ENCODE data around the gene JADE1. TPM values are rescaled to one million over a fixed set of nuclear protein-coding genes. Genes with fewer than 3 reads are reported as not detected.

JADE1 gene
- total RNA-seq, 2 experiments from 2014 or later, result 25.5 to 28.4 TPM

- no peak for ATAC-seq
- H3K4me3 Mint-ChIP-seq, result no peak overlapping the region
- H3K4me1 Mint-ChIP-seq, result peaks cover 5% of the 10 kb centered on the region
- peak overlapping the region; percentile 55 for H3K27ac Mint-ChIP-seq
- intact Hi-C loops (cut with DNase I, micrococcal nuclease), result no loop called here
- ChIA-PET CTCF (no interaction called here), POLR2A (no interaction called here)
- H3K9me3 Mint-ChIP-seq (ENCODE audit: low read depth), result no peaks in the 10 kb centered on the region
- peaks cover 66% of the 10 kb centered on the region for H3K36me3 Mint-ChIP-seq (ENCODE audit: low read depth)
- H3K27me3 Mint-ChIP-seq, result no peaks in the 10 kb centered on the region
- no peak for DNase-seq
Measured at GRCh38 chr4:128847082-128847724, 37.7 kb downstream of the JADE1 start.

DNA sequence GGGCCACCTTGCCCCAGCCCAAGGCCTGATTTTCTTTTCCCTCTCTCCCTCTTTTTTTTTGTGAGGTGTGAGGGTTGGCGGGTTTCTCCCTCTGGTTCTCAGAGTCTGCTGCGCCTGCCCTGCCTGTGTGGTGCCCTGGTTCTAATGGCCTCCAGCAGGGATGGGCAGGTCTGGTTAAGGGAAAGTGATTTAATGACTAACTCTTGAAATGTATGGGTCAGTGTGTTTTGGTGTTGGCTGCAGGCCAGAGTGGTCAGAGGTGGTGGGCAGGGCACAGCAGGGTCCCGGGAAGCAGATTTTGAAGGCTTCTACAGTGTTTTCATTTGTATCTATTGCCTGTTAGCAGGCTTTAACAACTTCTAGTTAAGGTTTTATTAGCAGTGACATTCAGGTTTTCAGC is 39.0 kb downstream of the JADE1 start:
- POLR2A ChIA-PET, result no interaction called here
- CTCF ChIA-PET, result no interaction called here
- no peaks in the 10 kb centered on the region for H3K9me3 Mint-ChIP-seq (ENCODE audit: low read depth)
- H3K36me3 Mint-ChIP-seq (ENCODE audit: low read depth), result peaks cover 72% of the 10 kb centered on the region
- DNase-seq (no peak), ATAC-seq (no peak)
- no peaks in the 10 kb centered on the region for H3K27me3 Mint-ChIP-seq
- peaks cover 12% of the 10 kb centered on the region for H3K4me1 Mint-ChIP-seq
- intact Hi-C loops (cut with DNase I, micrococcal nuclease), result no loop called here
- no peak overlapping the region for H3K4me3 Mint-ChIP-seq
- H3K27ac Mint-ChIP-seq, result peak overlapping the region; percentile 49

DNA sequence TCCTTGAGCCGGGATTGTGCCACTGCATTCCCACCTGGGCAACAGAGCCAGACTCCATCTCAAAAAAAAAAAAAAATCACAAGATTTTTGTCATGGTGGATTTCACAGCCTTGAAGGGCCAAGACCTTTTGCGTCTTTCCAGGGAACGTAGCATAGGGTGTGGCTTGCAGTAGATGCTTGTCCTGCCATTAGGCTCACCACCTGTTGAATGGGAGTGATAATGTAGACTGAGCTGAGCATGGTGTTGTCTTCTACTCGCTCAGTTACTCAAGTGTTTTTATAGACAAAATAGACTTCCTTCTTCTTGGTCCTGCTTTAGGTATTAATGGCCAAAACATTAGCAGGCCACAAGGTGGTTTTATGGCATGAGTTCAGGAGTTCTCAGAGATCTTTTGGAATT is 40.8 kb downstream of the JADE1 start:
- no peak for DNase-seq
- no peaks in the 10 kb centered on the region for H3K27me3 Mint-ChIP-seq
- no peak for ATAC-seq
- H3K36me3 Mint-ChIP-seq (ENCODE audit: low read depth), result peaks cover 64% of the 10 kb centered on the region
- peaks cover 24% of the 10 kb centered on the region for H3K4me1 Mint-ChIP-seq
- no peak overlapping the region for H3K27ac Mint-ChIP-seq
- intact Hi-C loops (cut with DNase I, micrococcal nuclease), result no loop called here
- H3K9me3 Mint-ChIP-seq (ENCODE audit: low read depth), result no peaks in the 10 kb centered on the region
- H3K4me3 Mint-ChIP-seq, result no peak overlapping the region
- ChIA-PET POLR2A (no interaction called here), CTCF (interaction anchor here (0.6 to 1.4 kb wide), 2 partner anchors 12 to 378 kb away, joined by 3 read pairs; no protein-coding TSS in a partner anchor)

GRCh38 chr4:128853741-128854140 is 44.2 kb downstream of the JADE1 start:
- Mint-ChIP-seq H3K9me3 (ENCODE audit: low read depth) (no peaks in the 10 kb centered on the region), H3K36me3 (ENCODE audit: low read depth) (peaks cover 65% of the 10 kb centered on the region), H3K27ac (peak overlapping the region; percentile 49), H3K4me3 (no peak overlapping the region), H3K27me3 (no peaks in the 10 kb centered on the region), H3K4me1 (peaks cover 19% of the 10 kb centered on the region)
- ChIA-PET CTCF (interaction anchor here (2.0 kb wide), 1 partner anchor 10 kb away, joined by 5 read pairs; no protein-coding TSS in a partner anchor), POLR2A (no interaction called here)
- ATAC-seq (no peak), DNase-seq (no peak)
- intact Hi-C loops (cut with DNase I, micrococcal nuclease), result no loop called here

DNA sequence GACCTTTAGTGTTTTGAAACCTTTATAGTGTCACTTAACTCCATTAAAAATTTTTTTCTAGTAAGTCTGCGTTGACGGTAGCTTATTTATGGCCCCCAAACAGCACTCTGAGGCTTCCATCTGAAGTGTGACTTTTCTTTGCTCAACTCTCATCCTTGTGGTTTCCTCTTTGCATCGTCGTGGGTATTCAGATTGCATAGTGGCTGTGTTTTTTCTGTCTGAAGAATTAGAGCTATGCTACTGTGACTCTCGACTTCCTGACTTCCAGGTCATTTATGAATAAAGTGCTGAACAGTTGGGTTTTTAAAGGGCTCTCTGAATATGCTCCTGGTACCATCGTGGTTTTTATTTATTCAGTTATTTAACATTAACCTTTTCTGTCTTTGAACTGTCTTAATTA is 44.9 kb downstream of the JADE1 start:
- Mint-ChIP-seq H3K36me3 (ENCODE audit: low read depth) (peaks cover 66% of the 10 kb centered on the region), H3K4me1 (peaks cover 25% of the 10 kb centered on the region), H3K4me3 (no peak overlapping the region), H3K9me3 (ENCODE audit: low read depth) (no peaks in the 10 kb centered on the region), H3K27me3 (no peaks in the 10 kb centered on the region), H3K27ac (peak overlapping the region; percentile 82)
- intact Hi-C loops (cut with DNase I, micrococcal nuclease), result no loop called here
- DNase-seq (no peak), ATAC-seq (peak; percentile 93)
- POLR2A ChIA-PET, result interaction anchor here (0.7 kb wide), 1 partner anchor 8 kb away, joined by 3 read pairs; no protein-coding TSS in a partner anchor
- CTCF ChIA-PET, result interaction anchor here (2.0 kb wide), 1 partner anchor 9 kb away, joined by 5 read pairs; no protein-coding TSS in a partner anchor

DNA sequence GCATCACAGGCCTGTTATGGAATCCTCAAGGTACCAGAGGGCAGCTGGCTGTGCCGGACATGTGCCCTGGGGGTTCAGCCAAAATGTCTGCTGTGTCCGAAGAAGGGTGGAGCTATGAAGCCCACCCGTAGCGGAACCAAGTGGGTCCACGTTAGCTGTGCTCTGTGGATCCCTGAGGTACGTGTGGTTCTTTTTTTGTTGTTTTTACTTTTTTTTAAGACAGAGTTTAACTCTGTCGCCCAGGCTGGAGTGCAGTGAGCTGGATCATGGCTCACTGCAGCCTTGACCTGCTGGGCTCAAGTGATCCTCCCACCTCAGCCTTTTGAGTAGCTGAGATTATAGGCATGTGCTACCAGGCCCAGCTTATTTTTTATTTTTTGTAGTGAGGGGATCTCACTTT is 46.1 kb downstream of the JADE1 start:
- ATAC-seq (no peak), DNase-seq (no peak)
- ChIA-PET POLR2A (interaction anchor here (0.7 to 1.1 kb wide), 2 partner anchors 30 to 237 kb away, joined by 3 to 4 read pairs; partner anchors contain the start of gene SCLT1), CTCF (interaction anchor here (0.6 to 2.0 kb wide), 2 partner anchors 8 to 13 kb away, joined by 3 to 5 read pairs; no protein-coding TSS in a partner anchor)
- intact Hi-C loops (cut with DNase I, micrococcal nuclease), result no loop called here
- Mint-ChIP-seq H3K36me3 (ENCODE audit: low read depth) (peaks cover 68% of the 10 kb centered on the region), H3K27ac (no peak overlapping the region), H3K4me3 (no peak overlapping the region), H3K4me1 (peaks cover 35% of the 10 kb centered on the region), H3K27me3 (no peaks in the 10 kb centered on the region), H3K9me3 (ENCODE audit: low read depth) (no peaks in the 10 kb centered on the region)

DNA sequence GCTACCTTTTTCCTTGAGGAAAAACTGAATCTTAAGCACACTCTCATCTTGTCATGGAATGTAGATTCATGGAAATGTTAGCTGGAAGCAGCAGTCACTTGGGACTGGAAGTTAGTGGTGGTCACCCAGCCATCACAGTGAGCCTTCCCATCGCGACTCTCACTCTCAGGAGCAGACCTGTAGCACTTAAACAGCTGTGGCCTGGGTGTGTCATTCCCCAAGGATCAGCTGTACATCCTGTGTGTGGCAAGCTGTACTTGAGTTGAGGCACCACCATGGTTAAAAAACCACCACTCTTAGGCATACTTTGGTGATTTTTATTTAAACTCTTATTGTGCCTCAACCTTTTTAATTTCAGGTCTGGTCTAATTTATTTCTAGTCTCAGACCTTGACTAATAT is 46.7 kb downstream of the JADE1 start:
- Mint-ChIP-seq H3K4me1 (peaks cover 41% of the 10 kb centered on the region), H3K27me3 (no peaks in the 10 kb centered on the region)
- CTCF ChIA-PET, result no interaction called here

DNA sequence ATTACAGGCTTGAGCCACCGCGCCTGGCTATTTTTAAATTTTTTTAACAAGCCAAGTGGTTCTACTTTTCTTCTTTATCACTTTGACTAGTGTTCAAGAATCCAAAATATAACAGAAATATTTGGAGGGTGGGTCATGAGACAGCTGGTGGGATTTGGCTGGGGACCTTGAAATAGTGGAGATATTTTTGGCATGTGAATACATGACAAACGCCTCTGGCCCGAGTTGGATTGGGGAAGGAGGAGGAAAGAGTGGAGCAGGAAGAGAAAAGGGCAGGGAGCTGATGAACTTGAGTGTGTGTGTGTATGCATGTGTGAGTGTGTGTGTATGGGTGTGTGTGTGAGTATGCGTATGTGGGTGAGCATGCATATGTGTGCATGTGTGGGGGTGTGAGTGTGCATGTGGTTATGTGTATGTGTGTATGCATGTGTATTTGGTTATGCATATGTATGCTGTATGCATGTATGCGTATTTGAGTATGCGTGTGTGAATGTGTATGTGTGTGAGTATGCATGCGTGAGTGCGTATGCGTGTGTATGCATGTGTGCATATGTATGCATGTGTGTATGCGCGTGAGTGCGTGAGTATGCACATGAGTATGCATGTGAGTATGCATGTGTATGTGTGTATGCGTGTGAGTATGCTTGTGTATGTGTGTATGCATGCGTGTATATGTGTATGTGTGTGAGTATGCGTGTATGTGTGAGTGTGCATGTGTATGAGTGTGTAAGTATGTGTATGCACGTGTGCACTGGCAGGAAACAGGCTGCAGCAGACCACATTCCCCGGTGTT is 49.6 kb downstream of the JADE1 start:
- DNase-seq (no peak), ATAC-seq (no peak)
- POLR2A ChIA-PET, result interaction anchor here (0.7 kb wide), 1 partner anchor 571 kb away, joined by 3 read pairs; no protein-coding TSS in a partner anchor
- peaks cover 52% of the 10 kb centered on the region for H3K4me1 Mint-ChIP-seq
- H3K36me3 Mint-ChIP-seq (ENCODE audit: low read depth), result peaks cover 72% of the 10 kb centered on the region
- CTCF ChIA-PET, result interaction anchor here (1.1 kb wide), 1 partner anchor 10 kb away, joined by 3 read pairs; no protein-coding TSS in a partner anchor
- intact Hi-C loops (cut with DNase I, micrococcal nuclease), result no loop called here
- H3K9me3 Mint-ChIP-seq (ENCODE audit: low read depth), result no peaks in the 10 kb centered on the region
- no peak overlapping the region for H3K27ac Mint-ChIP-seq
- H3K27me3 Mint-ChIP-seq, result no peaks in the 10 kb centered on the region
- no peak overlapping the region for H3K4me3 Mint-ChIP-seq

More for the DNA sequence above, 46.7 kb downstream of the JADE1 start:
- POLR2A ChIA-PET, result interaction anchor here (0.7 to 1.1 kb wide), 2 partner anchors 31 to 237 kb away, joined by 3 to 4 read pairs; partner anchors contain the start of gene SCLT1
- Mint-ChIP-seq H3K9me3 (ENCODE audit: low read depth) (no peaks in the 10 kb centered on the region), H3K36me3 (ENCODE audit: low read depth) (peaks cover 68% of the 10 kb centered on the region), H3K27ac (no peak overlapping the region), H3K4me3 (no peak overlapping the region)
- intact Hi-C loops (cut with DNase I, micrococcal nuclease), result no loop called here
- DNase-seq (no peak), ATAC-seq (no peak)

DNA sequence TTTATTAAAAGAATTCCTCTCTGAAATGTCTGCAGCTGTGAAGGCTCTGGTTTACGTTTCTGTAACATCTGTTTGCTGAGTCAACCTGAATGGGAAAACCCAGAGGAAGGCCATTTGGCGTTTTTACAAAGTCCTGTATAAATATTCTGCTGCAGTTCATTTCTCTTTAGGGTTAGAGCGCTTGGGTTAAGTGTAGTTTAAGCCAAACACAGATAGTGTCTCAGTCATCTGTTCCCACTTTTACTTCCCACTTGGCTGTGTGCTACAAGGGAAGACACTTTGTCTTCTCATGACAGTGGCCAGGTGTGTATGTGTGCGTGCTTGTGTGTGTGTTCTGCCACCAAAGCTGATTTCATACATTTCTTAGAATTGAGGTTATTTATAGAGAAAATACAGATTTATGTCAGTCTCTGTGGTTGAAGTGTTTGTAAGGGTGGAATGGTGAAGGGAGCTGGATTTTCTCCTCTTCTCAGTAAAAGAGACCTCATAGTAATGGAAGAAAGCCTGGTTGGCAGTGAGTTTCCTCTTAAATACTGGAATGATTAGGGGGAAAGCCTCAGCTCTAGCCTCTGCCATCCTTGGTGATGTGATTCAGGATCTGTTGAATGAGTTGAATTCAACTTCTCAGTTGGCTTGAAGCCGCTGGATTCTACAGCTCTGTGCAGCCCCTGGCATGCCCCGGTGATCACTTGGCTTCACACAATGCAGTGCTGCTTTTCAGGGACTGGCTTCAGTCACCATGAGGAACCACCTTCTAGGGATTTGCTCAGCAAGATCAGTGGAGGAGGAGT is 50.6 kb downstream of the JADE1 start:
- Mint-ChIP-seq H3K4me1 (peaks cover 46% of the 10 kb centered on the region), H3K36me3 (ENCODE audit: low read depth) (peaks cover 79% of the 10 kb centered on the region), H3K4me3 (no peak overlapping the region), H3K9me3 (ENCODE audit: low read depth) (no peaks in the 10 kb centered on the region), H3K27ac (peak overlapping the region; percentile 69), H3K27me3 (no peaks in the 10 kb centered on the region)
- POLR2A ChIA-PET, result no interaction called here
- intact Hi-C loops (cut with DNase I, micrococcal nuclease), result loop anchor here (5.0 kb wide), 3 partner anchors 33 to 408 kb away; no protein-coding TSS in a partner anchor
- peak; percentile 18 for DNase-seq
- CTCF ChIA-PET, result interaction anchor here (1.1 to 1.2 kb wide), 2 partner anchors 9 to 23 kb away, joined by 3 read pairs; no protein-coding TSS in a partner anchor
- no peak for ATAC-seq

DNA sequence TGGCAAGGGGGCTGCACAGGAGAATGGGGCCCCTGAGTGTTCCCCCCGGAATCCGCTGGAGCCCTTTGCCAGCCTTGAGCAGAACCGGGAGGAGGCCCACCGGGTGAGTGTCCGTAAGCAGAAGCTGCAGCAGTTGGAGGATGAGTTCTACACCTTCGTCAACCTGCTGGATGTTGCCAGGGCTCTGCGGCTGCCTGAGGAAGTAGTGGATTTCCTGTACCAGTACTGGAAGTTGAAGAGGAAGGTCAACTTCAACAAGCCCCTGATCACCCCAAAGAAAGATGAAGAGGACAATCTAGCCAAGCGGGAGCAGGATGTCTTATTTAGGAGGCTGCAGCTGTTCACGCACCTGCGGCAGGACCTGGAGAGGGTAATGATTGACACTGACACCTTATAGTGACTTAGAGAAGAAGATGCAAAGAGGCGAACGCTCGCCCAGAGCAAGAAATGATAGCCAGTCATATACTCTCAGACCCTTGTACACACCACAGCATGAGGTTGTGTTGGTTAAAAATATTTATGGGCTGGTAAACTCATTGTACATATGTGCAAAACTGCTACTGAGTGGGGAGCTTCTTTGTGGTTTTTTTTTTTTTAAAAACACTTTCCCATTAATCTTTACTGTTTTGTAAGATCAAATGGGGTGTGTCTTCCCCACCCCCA is 52.5 kb downstream of the JADE1 start:
- ChIA-PET POLR2A (interaction anchor here (0.5 to 1.8 kb wide), 4 partner anchors 8 to 214 kb away, joined by 3 to 8 read pairs (median 4); no protein-coding TSS in a partner anchor), CTCF (interaction anchor here (0.7 to 2.6 kb wide), 9 partner anchors 9 to 672 kb away, joined by 3 to 9 read pairs (median 4); no protein-coding TSS in a partner anchor)
- DNase-seq (peak; percentile 16), ATAC-seq (peak; percentile 25)
- no peak overlapping the region for H3K4me3 Mint-ChIP-seq
- peaks cover 83% of the 10 kb centered on the region for H3K36me3 Mint-ChIP-seq (ENCODE audit: low read depth)
- peak overlapping the region; percentile 80 for H3K27ac Mint-ChIP-seq
- intact Hi-C loops (cut with DNase I, micrococcal nuclease), result loop anchor here (1.0 to 5.0 kb wide), 8 partner anchors 35 to 575 kb away; partner anchors contain the start of genes SCLT1 (in 2 of the 2) and PGRMC2 (in 1 of the 2)
- no peaks in the 10 kb centered on the region for H3K27me3 Mint-ChIP-seq
- peaks cover 46% of the 10 kb centered on the region for H3K4me1 Mint-ChIP-seq
- no peaks in the 10 kb centered on the region for H3K9me3 Mint-ChIP-seq (ENCODE audit: low read depth)

Data from activated CD4-positive, alpha-beta T cell treated with anti-CD3 and anti-CD28 coated beads for 36 hours (primary cell).